Sciatic nerve (tissue), 2 donors: ENCODE data around the gene SETD1B. TPM values are rescaled to one million over a fixed set of nuclear protein-coding genes. Genes with fewer than 3 reads are reported as not detected.

Experiments
- ATAC-seq: fragments of 200-7000 bp; cut with Tn5 transposase; one replicate; pipeline ENCODE4 v1.9.1; 2020; ENCODE audit warnings: mild to moderate bottlenecking, moderate library complexity
- DNase-seq: peaks from one replicate; pipeline ENCODE4 v3.0.0-alpha.2; 2020; ENCODE audit warnings: low spot score
- intact Hi-C: fragments of 100-400 bp; cut with DNase I; formaldehyde crosslinking; loops from one replicate; pipeline ENCODE4 v1.14.2; 2022
- total RNA-seq: library from RNA; stranded (reverse); fragmentation: NEBNext Ultra II Directional; extraction: Animal tissue kit (Norgen Biotek cat#: 25700); gene quantifications from one replicate; pipeline ENCODE4 v1.2.1, GENCODE V29; 2021
- donor health status: DM: no; HTN: no; CAD: no.
- donor health status: DM: no; HTN: no; CAD: no.

The SETD1B gene
- total RNA-seq, 1 donor from 2014 or later: 26.3 TPM

- no peak for DNase-seq
These were observed 10.8 kb downstream of the SETD1B start for GRCh38 chr12:121814429-121815119.

GRCh38 chr12:121815263-121815662 is 11.5 kb downstream of the SETD1B start:
- ATAC-seq (no peak), DNase-seq (no peak)
- intact Hi-C loops: no loop called here

More at GRCh38 chr12:121814429-121815119, 10.8 kb downstream of the SETD1B start:
- intact Hi-C loops: no loop called here
- no peak for ATAC-seq

GRCh38 chr12:121816925-121817647 is 13.3 kb downstream of the SETD1B start:
- DNase-seq (no peak), ATAC-seq (no peak)
- intact Hi-C loops: no loop called here

- intact Hi-C loops: no loop called here
- DNase-seq: no peak
- no peak for ATAC-seq
These were observed 13.8 kb downstream of the SETD1B start for GRCh38 chr12:121817648-121818043.

GRCh38 chr12:121819212-121819949 is 15.6 kb downstream of the SETD1B start:
- no peak for ATAC-seq

GRCh38 chr12:121820056-121820455 is 16.2 kb downstream of the SETD1B start:
- DNase-seq (no peak), ATAC-seq (no peak)
- intact Hi-C loops: no loop called here

More at GRCh38 chr12:121819212-121819949, 15.6 kb downstream of the SETD1B start:
- intact Hi-C loops: no loop called here
- no peak for DNase-seq

- DNase-seq (no peak), ATAC-seq (no peak)
- intact Hi-C loops: no loop called here
These were observed 18.7 kb downstream of the SETD1B start for GRCh38 chr12:121822393-121823100.

- no peak for DNase-seq
- intact Hi-C loops: no loop called here
- no peak for ATAC-seq
These were observed 19.4 kb downstream of the SETD1B start for GRCh38 chr12:121823101-121823726.

GRCh38 chr12:121823727-121824115 is 19.9 kb downstream of the SETD1B start:
- intact Hi-C loops: no loop called here
- no peak for ATAC-seq

GRCh38 chr12:121825041-121825523 is 21.3 kb downstream of the SETD1B start:
- intact Hi-C loops: no loop called here
- peak; percentile 6 for ATAC-seq
- no peak for DNase-seq

More at GRCh38 chr12:121823727-121824115, 19.9 kb downstream of the SETD1B start:
- DNase-seq: no peak

GRCh38 chr12:121826318-121827150 is 22.7 kb downstream of the SETD1B start:
- no peak for ATAC-seq
- DNase-seq: no peak
- intact Hi-C loops: no loop called here

- intact Hi-C loops: no loop called here
- DNase-seq (no peak), ATAC-seq (no peak)
These were observed 23.7 kb downstream of the SETD1B start for GRCh38 chr12:121827351-121828099.

- ATAC-seq: no peak
- intact Hi-C loops: no loop called here
- no peak for DNase-seq
These were observed 24.5 kb downstream of the SETD1B start for GRCh38 chr12:121828306-121828705.

GRCh38 chr12:121828826-121829225 is 25.0 kb downstream of the SETD1B start:
- ATAC-seq (no peak), DNase-seq (no peak)
- intact Hi-C loops: no loop called here

- no peak for DNase-seq
- no peak for ATAC-seq
- intact Hi-C loops: no loop called here
These were observed 25.6 kb downstream of the SETD1B start for GRCh38 chr12:121829250-121829918.

GRCh38 chr12:121830134-121830533 is 26.3 kb downstream of the SETD1B start:
- intact Hi-C loops: no loop called here
- no peak for ATAC-seq
- no peak for DNase-seq
